C4-2B (cell line): ENCODE measurements around the gene SHROOM3.

ENCODE experiments used
- CTCF ChIP-seq: fragments of 450-650 bp; conservative IDR thresholded peaks from 2 replicates; pipeline ENCODE4 v1.5.1; 2017; ENCODE audit warnings: mild to moderate bottlenecking
- ZFX ChIP-seq: fragments of 450-650 bp; IDR thresholded peaks from 2 replicates; pipeline ENCODE4 v1.6.1; 2017

GRCh38 chr4:76470532-76470931 is 35.5 kb downstream of the SHROOM3 start:
- TF ChIP-seq CTCF (no peak), ZFX (no peak)
